Psoas muscle (tissue), 8 donors: Measurements from ENCODE around the gene CC2D1B. TPM values are rescaled to one million over a fixed set of nuclear protein-coding genes. Genes with fewer than 3 reads are reported as not detected.

Experiments
- ATAC-seq, 4 donors: fragments of 200-7000 bp; cut with Tn5 transposase; one replicate each; pipeline ENCODE4 v1.9.1; 2020; ENCODE audit warnings: moderate library complexity in 3 of 4, mild to moderate bottlenecking in 2 of 4
- DNase-seq, 2 donors: peaks; one replicate each; pipeline ENCODE4 v3.0.0-alpha.2; 2020
- H3K27ac ChIP-seq: fragments of 200-600 bp; one replicate; pipeline ENCODE4 v1.8.0; 2022
- H3K27me3 ChIP-seq, 3 donors: fragments of 200-600 bp in 1 of 3; one replicate each; pipeline versions ENCODE4 v1.6.1 to v1.8.0; 2013 to 2022; ENCODE audit warnings: low read length in 2 of 3, mild to moderate bottlenecking in 2 of 3, moderate library complexity in 1 of 3; ENCODE audit not compliant: insufficient read depth in 3 of 3
- H3K36me3 ChIP-seq, 2 donors: fragments of 200-600 bp in 1 of 2; one replicate each; pipeline versions ENCODE4 v1.6.1 to v1.8.0; 2013 to 2022; ENCODE audit warnings: low read depth in 1 of 2, mild to moderate bottlenecking in 1 of 2, moderate library complexity in 1 of 2; ENCODE audit not compliant: insufficient read depth in 1 of 2
- H3K4me1 ChIP-seq: fragments of 200-600 bp; one replicate; pipeline ENCODE4 v1.8.0; 2022
- H3K4me3 ChIP-seq: fragments of 200-600 bp; one replicate; pipeline ENCODE4 v1.8.0; 2022; ENCODE audit warnings: mild to moderate bottlenecking
- H3K9me3 ChIP-seq: fragments of 200-600 bp; one replicate; pipeline ENCODE4 v1.8.0; 2022
- CTCF ChIP-seq: fragments of 200-600 bp; IDR thresholded peaks from one replicate; pipeline ENCODE4 v1.8.0; 2022; ENCODE audit warnings: antibody characterized with exemption
- WGBS, 3 donors: extraction: QIAGEN DNeasy Blood & Tissue Kit; methylation state at CpG; one replicate each; pipeline versions ENCODE4 v1.1.6 to v1.1.7; 2013; 5-methylcytosine and 5-hydroxymethylcytosine counted together
- intact Hi-C, 2 donors: fragments of 100-400 bp; cut with DNase I; formaldehyde crosslinking; loops; one replicate each; pipeline versions ENCODE4 v1.11.0 to v1.14.2; 2022
- polyA plus RNA-seq, 3 donors: library from polyadenylated mRNA; stranded (reverse); fragments of 200-250 nt; gene quantifications; one replicate each; pipeline ENCODE4 v1.2.3, GENCODE V29; 2013
- total RNA-seq, 4 donors: library from RNA; stranded (reverse); fragmentation: NEBNext Ultra II Directional in 2 of 4; extraction: Animal tissue kit (Norgen Biotek cat#: 25700) in 2 of 4; gene quantifications; one replicate each; pipeline versions ENCODE4 v1.2.1 to v1.2.4, GENCODE V29; 2021 to 2023
- donor health status: healthy with polysubstance abuse.
- donor health status: DM: no; HTN: no; CAD: no; lungs with moderate emphysema.
- donor health status: Bipolar disorder and iron deficiency.
- donor health status: healthy.
- donor health status: DM: yes; HTN: yes; CAD: no.
- donor health status: DM: no; HTN: no; CAD: no.
- donor health status: DM: no; HTN: no; CAD: no.
- donor health status: DM: yes; HTN: yes; CAD: no.

CC2D1B gene
- total and polyA plus RNA-seq, 7 donors, result 21.9 to 47.8 (median 31.7) TPM

GRCh38 chr1:52328615-52329014 is 37.4 kb downstream of the CC2D1B start:
- no peaks in the 10 kb centered on the region for H3K27me3 ChIP-seq
- intact Hi-C loops, result no loop called here
- no peaks in the 10 kb centered on the region for H3K4me1 ChIP-seq
- 94 to 98% (median 98%) methylated on average over 1 of the region's 1 CpG for WGBS, 3 donors
- DNase-seq (no peak), ATAC-seq (no peak)
- no peaks in the 10 kb centered on the region for H3K9me3 ChIP-seq
- peaks cover 0 to 9% of the 10 kb centered on the region in 2 donors for H3K36me3 ChIP-seq
- no peak for TF ChIP-seq CTCF
- H3K4me3 ChIP-seq, result no peak overlapping the region
- no peak overlapping the region for H3K27ac ChIP-seq

GRCh38 chr1:52325786-52326185 is 40.2 kb downstream of the CC2D1B start:
- DNase-seq, result no peak
- no peak overlapping the region for H3K27ac ChIP-seq
- intact Hi-C loops, result no loop called here
- no peak for ATAC-seq
- no peaks in the 10 kb centered on the region for H3K9me3 ChIP-seq
- no peaks in the 10 kb centered on the region for H3K36me3 ChIP-seq
- H3K4me3 ChIP-seq, result no peak overlapping the region
- 84 to 91% (median 89%) methylated on average over 5 of the region's 5 CpGs for WGBS, 3 donors
- H3K27me3 ChIP-seq, result no peaks in the 10 kb centered on the region
- no peak for TF ChIP-seq CTCF
- no peaks in the 10 kb centered on the region for H3K4me1 ChIP-seq

- ATAC-seq (no peak), DNase-seq (no peak)
- 80 to 92% (median 87%) methylated on average over 8 of the region's 8 CpGs for WGBS, 3 donors
- intact Hi-C loops, result no loop called here
- Histone ChIP-seq H3K36me3 (no peaks in the 10 kb centered on the region), H3K9me3 (no peaks in the 10 kb centered on the region), H3K27ac (no peak overlapping the region), H3K27me3 (no peaks in the 10 kb centered on the region), H3K4me3 (no peak overlapping the region), H3K4me1 (no peaks in the 10 kb centered on the region)
- TF ChIP-seq CTCF, result no peak
Measured at GRCh38 chr1:52323731-52324130, 42.3 kb downstream of the CC2D1B start.

- Histone ChIP-seq H3K9me3 (no peaks in the 10 kb centered on the region), H3K4me1 (no peaks in the 10 kb centered on the region), H3K27me3 (no peaks in the 10 kb centered on the region), H3K27ac (no peak overlapping the region), H3K36me3 (no peaks in the 10 kb centered on the region), H3K4me3 (no peak overlapping the region)
- intact Hi-C loops, result no loop called here
- WGBS, 3 donors, result 96 to 99% (median 97%) methylated on average over 2 of the region's 2 CpGs
- DNase-seq (no peak), ATAC-seq (no peak)
- no peak for TF ChIP-seq CTCF
Measured at GRCh38 chr1:52321061-52321460, 44.9 kb downstream of the CC2D1B start.

GRCh38 chr1:52306227-52307006 is 59.6 kb downstream of the CC2D1B start:
- ATAC-seq (no peak), DNase-seq (no peak)
- peaks cover 0 to 43% of the 10 kb centered on the region in 2 donors for H3K36me3 ChIP-seq
- no peak for TF ChIP-seq CTCF
- H3K9me3 ChIP-seq, result no peaks in the 10 kb centered on the region
- H3K4me1 ChIP-seq, result no peaks in the 10 kb centered on the region
- no peak overlapping the region for H3K4me3 ChIP-seq
- intact Hi-C loops, result no loop called here
- H3K27ac ChIP-seq, result no peak overlapping the region
- 70 to 84% (median 73%) methylated on average over 11 of the region's 11 CpGs for WGBS, 3 donors
- no peaks in the 10 kb centered on the region for H3K27me3 ChIP-seq
